GM15510 (cell line): ENCODE results near the gene SPIRE1.

ENCODE experiments used
- POLR2A ChIP-seq: IDR thresholded peaks from 3 replicates; pipeline ENCODE4 v1.6.1; 2011; ENCODE audit warnings: borderline replicate concordance; ENCODE audit not compliant: insufficient read length; ENCODE audit errors: extremely low read depth

SPIRE1 gene

GRCh38 chr18:12630136-12630535, 27.8 kb downstream of the SPIRE1 start:
- TF ChIP-seq POLR2A, result no peak

- TF ChIP-seq POLR2A, result no peak
These were observed 28.9 kb downstream of the SPIRE1 start for GRCh38 chr18:12628706-12629702.

DNA sequence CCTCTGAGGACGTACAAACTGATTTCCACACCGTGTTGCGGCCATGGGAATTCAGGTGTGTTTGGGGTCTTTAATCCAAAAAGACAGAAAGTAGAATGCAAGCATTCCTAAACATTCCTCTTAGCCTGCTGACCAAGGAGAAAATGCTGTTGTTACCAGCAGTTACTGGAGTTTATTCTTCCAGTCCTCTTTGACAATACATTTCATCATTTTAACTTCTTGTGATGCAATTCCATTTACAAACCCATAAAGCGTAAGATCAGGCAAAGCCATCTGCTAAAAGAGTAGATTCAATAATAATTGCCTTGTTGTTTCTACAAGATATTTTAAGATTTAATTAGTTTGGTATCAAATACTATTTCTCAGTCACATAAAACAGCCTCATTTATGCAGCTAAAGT, 32.7 kb downstream of the SPIRE1 start:
- TF ChIP-seq POLR2A, result no peak

- TF ChIP-seq POLR2A, result no peak
These were observed 36.1 kb downstream of the SPIRE1 start for GRCh38 chr18:12621742-12622306.

DNA sequence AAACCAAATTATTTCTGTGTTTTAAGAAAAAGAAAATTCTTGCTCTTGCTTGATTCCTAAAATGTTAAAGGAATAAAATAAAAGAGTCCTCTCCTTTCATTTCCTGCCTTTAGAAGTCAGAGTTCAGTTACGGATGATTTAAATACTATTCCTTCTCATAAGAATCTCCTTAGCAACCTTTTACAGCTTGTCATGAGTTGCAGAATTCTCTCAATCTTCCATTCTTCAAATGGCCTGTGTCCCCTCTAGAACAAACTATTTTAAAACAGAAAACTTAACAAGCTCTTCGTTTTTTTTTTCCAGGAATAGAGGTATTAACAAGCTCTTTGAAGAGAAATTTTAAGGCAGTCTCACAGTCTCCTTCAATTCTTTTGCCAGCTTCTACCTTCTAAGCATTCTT, 42.2 kb downstream of the SPIRE1 start:
- no peak for TF ChIP-seq POLR2A

GRCh38 chr18:12608301-12608700, 49.6 kb downstream of the SPIRE1 start:
- TF ChIP-seq POLR2A, result no peak

DNA sequence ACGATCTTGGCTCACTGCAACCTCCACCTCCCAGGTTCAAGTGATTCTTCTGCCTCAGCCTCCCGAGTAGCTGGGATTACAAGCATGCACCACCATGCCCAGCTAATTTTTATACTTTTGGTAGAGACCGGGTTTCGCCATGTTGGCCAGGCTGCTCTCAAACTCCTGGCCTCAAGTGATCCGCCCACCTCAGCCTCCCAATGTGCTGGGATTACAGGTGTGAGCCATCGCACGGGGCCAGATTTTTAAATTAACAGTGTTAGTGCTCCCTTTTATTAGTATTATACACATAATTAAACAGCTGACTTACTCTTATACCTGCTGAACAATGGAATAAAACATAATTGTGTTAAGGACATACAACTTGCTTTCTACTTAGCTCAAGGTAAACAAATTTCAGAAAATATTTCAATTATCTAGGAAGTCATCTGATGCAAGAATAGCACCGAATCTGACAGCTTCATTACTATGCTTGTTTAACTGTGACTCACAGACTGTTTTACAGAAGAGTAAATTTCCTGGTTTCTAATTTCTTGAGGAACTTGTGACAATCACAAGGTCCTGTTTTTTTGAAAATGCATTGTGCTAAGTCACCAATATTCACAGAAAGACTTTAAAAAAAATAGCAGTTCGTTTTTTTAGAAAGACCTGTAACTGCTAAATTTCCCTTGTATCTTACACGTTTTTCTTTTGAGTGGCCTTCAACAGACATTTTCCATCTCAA, 51.2 kb downstream of the SPIRE1 start:
- TF ChIP-seq POLR2A, result no peak

DNA sequence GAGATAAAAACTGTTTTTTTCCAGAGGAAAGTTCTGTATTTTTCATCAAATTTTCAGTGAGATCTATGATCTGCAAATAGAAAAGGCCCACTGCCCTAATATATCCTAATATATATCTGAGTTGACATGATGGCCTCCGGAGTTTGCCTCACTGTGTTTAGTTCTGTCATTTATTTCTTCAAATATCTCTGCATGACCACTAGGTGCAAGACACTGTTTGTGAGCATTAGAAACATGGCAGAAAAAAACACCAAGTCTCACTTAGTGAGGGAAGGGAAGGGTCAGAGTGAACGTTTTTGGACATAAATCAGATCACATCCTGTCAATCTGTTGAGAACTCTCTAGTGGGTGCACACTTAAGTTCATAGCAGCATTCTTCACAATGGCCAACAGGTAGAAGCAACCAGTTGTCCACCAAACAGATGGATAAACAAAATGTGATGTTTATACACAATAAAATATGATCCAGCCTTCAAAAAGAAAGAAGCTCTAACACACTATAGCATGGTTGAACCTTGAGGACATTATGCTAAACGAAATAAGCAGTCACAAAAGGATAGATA, 53.4 kb downstream of the SPIRE1 start:
- TF ChIP-seq POLR2A, result no peak

GRCh38 chr18:12599966-12600365, 57.9 kb downstream of the SPIRE1 start:
- TF ChIP-seq POLR2A, result no peak

- TF ChIP-seq POLR2A, result no peak
These were observed 58.4 kb downstream of the SPIRE1 start for GRCh38 chr18:12599543-12599942.

- TF ChIP-seq POLR2A, result no peak
These were observed 59.6 kb downstream of the SPIRE1 start for GRCh38 chr18:12598181-12598930.

GRCh38 chr18:12597760-12598159, 60.1 kb downstream of the SPIRE1 start:
- TF ChIP-seq POLR2A, result no peak

- no peak for TF ChIP-seq POLR2A
These were observed 62.2 kb downstream of the SPIRE1 start for GRCh38 chr18:12595571-12596255.

GRCh38 chr18:12593866-12594265, 64.0 kb downstream of the SPIRE1 start:
- TF ChIP-seq POLR2A, result no peak
